Measurements from ENCODE around the gene MBD5.

MBD5 gene

GRCh38 chr2:148299616-148300015 lies 278.7 kb downstream of the MBD5 start:
- no peak for DNase-seq (ENCODE audit: low read depth in 1 of 2, low spot score in 1 of 2)

GRCh38 chr2:148300544-148300943 lies 279.7 kb downstream of the MBD5 start:
- no peak for DNase-seq (ENCODE audit: low read depth in 1 of 2, low spot score in 1 of 2)

- no peak for DNase-seq (ENCODE audit: low read depth in 1 of 2, low spot score in 1 of 2)
Observed at GRCh38 chr2:148301362-148301761, 280.5 kb downstream of the MBD5 start.

GRCh38 chr2:148302526-148302925 lies 281.6 kb downstream of the MBD5 start:
- DNase-seq (ENCODE audit: low read depth in 1 of 2, low spot score in 1 of 2), result no peak

GRCh38 chr2:148303161-148303560 lies 282.3 kb downstream of the MBD5 start:
- DNase-seq (ENCODE audit: low read depth in 1 of 2, low spot score in 1 of 2), result no peak

- DNase-seq (ENCODE audit: low read depth in 1 of 2, low spot score in 1 of 2), result no peak
Observed at GRCh38 chr2:148305476-148305875, 284.6 kb downstream of the MBD5 start.

GRCh38 chr2:148306027-148306426 lies 285.1 kb downstream of the MBD5 start:
- no peak for DNase-seq (ENCODE audit: low read depth in 1 of 2, low spot score in 1 of 2)

- DNase-seq (ENCODE audit: low read depth in 1 of 2, low spot score in 1 of 2), result no peak
Observed at GRCh38 chr2:148317598-148317997, 296.7 kb downstream of the MBD5 start.

GRCh38 chr2:148338541-148338940 lies 317.6 kb downstream of the MBD5 start:
- no peak for DNase-seq (ENCODE audit: low read depth in 1 of 2, low spot score in 1 of 2)

- DNase-seq (ENCODE audit: low read depth in 1 of 2, low spot score in 1 of 2), result no peak
Observed at GRCh38 chr2:148342086-148342485, 321.2 kb downstream of the MBD5 start.

GRCh38 chr2:148350199-148350598 lies 329.3 kb downstream of the MBD5 start:
- DNase-seq (ENCODE audit: low read depth in 1 of 2, low spot score in 1 of 2), result no peak

GRCh38 chr2:148351437-148352143 lies 330.7 kb downstream of the MBD5 start:
- DNase-seq (ENCODE audit: low read depth in 1 of 2, low spot score in 1 of 2), result no peak

- no peak for DNase-seq (ENCODE audit: low read depth in 1 of 2, low spot score in 1 of 2)
Observed at GRCh38 chr2:148358375-148358774, 337.5 kb downstream of the MBD5 start.

GRCh38 chr2:148360662-148361061 lies 339.8 kb downstream of the MBD5 start:
- DNase-seq (ENCODE audit: low read depth in 1 of 2, low spot score in 1 of 2), result no peak

GRCh38 chr2:148362144-148362796 lies 341.4 kb downstream of the MBD5 start:
- DNase-seq (ENCODE audit: low read depth in 1 of 2, low spot score in 1 of 2), result no peak

- DNase-seq (ENCODE audit: low read depth in 1 of 2, low spot score in 1 of 2), result no peak
Observed at GRCh38 chr2:148375214-148375613, 354.3 kb downstream of the MBD5 start.

- DNase-seq (ENCODE audit: low read depth in 1 of 2, low spot score in 1 of 2), result no peak
Observed at GRCh38 chr2:148391324-148391723, 370.4 kb downstream of the MBD5 start.

GRCh38 chr2:148402786-148403185 lies 381.9 kb downstream of the MBD5 start:
- DNase-seq (ENCODE audit: low read depth in 1 of 2, low spot score in 1 of 2), result no peak

- no peak for DNase-seq (ENCODE audit: low read depth in 1 of 2, low spot score in 1 of 2)
Observed at GRCh38 chr2:148410899-148411298, 390.0 kb downstream of the MBD5 start.

GRCh38 chr2:148416248-148416647 lies 395.4 kb downstream of the MBD5 start:
- DNase-seq (ENCODE audit: low read depth in 1 of 2, low spot score in 1 of 2), result no peak

- DNase-seq (ENCODE audit: low read depth in 1 of 2, low spot score in 1 of 2), result no peak
Observed at GRCh38 chr2:148430101-148430500, 409.2 kb downstream of the MBD5 start.

- no peak for DNase-seq (ENCODE audit: low read depth in 1 of 2, low spot score in 1 of 2)
Observed at GRCh38 chr2:148447877-148448276, 427.0 kb downstream of the MBD5 start.

- DNase-seq (ENCODE audit: low read depth in 1 of 2, low spot score in 1 of 2), result no peak
Observed at GRCh38 chr2:148450531-148450930, 429.6 kb downstream of the MBD5 start.
